ENCODE measurements around the gene LAMB2.

GRCh38 chr3:49173792-49174170 lies 40.9 kb upstream of the LAMB2 start:
- TF ChIP-seq CTCF (IDR thresholded peaks at IDR 0.05) (no peak), POLR2A (IDR thresholded peaks at IDR 0.05; ENCODE audit: low read depth) (no peak), POLR2AphosphoS5 (IDR thresholded peaks at IDR 0.05) (no peak), EP300 (IDR thresholded peaks at IDR 0.05) (no peak)

All from esophagus muscularis mucosa (tissue), 4 donors.